Activated T-cell treated with anti-CD3 and anti-CD28 coated beads, Interleukin-2, amount 50 U/mL, for 48 hours (primary cell): Measurements from ENCODE around the gene WTIP.
A peak's percentile ranks its signal among the peaks of the same experiment; 100 is the strongest.
"Not testable (repeated sequence)": the region's sequence is repeated elsewhere in the genome, so short reads cannot be mapped to it uniquely, and the experiment has no call there.

Experiments used
- DNase-seq, 2 experiments: peaks; one replicate each; pipeline ENCODE4 v3.0.0-alpha.2; 2020

WTIP gene

DNA sequence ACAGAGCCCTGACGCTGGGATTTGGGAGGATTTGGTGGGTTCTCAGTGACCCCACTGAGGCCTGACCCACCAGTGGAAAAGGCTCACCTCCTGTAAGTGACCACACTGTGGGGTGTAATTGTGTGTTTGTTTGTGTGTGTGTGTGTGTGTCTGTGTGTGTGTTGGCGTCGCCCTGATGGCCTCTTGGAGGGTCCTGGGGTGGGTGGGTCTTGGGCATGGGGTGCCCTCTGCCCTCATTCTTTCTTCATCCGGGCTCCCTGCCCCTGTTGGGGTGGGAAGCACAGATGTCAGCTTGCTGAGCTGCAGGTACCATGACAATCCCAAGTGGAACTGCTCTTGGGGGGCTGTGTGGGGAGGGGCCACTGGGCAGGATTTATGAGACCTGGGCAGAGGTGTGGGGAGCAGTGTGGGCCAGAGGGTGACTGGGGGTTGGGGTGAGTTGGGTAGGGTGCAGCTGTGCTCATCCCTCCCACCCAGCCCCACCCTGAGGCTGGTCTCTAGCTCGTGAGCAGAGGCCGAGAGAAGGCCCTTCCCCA is 22.8 kb downstream of the WTIP start:
- peak in 1 of 2 experiments; percentile 0 for DNase-seq

DNA sequence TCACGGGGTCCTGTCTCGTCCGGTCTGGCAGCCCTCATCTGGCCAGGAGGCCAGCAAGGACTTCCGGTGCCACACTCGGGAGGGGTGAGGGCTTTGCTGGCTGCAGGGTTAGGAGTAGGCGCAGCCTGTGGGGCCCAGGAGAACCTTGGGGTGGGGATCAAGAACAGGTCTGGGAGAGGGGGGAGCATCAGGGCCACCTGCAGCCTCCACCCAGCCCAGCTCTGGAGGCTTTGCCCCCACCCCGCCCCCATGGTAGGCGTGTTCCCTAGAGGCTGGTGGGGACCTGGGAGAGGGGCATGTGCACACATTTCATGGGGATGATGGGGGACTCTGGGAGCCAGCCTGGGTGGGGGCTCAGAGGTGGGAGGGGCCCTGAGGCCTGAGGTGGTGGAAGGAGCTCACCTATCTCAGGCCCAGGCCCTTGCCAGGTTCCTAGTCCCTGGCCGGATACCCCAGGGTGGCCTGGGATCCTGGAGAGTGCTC is 23.3 kb downstream of the WTIP start:
- peak; percentile 5 to 12 for DNase-seq

DNA sequence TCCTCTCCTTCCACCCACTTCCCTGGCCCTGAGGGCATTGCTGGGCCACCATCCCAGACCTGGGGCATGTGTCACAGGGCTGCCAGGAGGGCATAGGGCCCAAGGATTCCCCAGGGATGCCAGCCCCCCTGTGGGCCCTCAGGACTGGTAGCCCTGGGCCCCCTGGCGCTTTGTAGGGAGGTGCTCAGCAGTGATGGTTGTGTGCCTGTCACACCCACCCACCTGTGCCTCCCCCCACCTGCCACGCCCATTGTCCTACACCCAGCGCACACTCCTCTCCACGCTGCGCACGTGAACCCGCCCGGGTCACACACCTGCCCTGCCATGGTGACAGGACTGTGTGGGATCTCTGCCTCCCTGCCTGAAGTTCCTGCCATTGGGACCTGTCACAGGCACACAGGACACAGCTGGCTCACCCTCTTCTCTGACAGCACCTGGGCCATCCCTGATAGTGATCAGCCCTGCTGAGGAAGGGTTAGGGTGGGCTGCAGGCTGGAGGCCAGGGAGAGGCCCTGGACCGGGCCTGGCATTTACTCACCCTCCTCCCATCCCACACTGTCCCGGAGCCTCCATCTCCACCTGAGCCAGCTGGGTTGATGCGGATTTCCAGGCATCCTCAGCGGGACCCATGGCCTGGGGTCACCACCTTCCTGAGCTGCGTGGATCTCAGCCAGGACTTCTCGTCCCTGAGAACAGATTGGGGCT is 23.9 kb downstream of the WTIP start:
- peak in 1 of 2 experiments; percentile 9 for DNase-seq

DNA sequence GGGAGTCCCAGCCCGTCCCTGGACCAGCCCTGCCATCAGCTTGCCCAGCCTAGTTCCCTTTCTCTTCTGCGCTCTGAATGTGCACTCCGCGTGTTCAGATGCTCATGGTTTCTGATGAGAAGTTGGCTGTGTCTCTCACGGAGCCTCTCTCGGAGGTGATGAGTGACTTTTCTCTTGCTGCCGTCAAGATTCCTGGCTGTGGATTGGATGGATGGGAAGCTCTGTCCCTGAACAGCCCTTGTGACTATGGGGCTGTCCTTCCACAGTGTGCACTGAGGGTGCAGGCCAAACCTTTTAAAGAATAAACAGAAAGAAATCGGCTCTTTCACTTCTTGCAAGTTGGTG is 24.4 kb downstream of the WTIP start:
- DNase-seq: no peak

DNA sequence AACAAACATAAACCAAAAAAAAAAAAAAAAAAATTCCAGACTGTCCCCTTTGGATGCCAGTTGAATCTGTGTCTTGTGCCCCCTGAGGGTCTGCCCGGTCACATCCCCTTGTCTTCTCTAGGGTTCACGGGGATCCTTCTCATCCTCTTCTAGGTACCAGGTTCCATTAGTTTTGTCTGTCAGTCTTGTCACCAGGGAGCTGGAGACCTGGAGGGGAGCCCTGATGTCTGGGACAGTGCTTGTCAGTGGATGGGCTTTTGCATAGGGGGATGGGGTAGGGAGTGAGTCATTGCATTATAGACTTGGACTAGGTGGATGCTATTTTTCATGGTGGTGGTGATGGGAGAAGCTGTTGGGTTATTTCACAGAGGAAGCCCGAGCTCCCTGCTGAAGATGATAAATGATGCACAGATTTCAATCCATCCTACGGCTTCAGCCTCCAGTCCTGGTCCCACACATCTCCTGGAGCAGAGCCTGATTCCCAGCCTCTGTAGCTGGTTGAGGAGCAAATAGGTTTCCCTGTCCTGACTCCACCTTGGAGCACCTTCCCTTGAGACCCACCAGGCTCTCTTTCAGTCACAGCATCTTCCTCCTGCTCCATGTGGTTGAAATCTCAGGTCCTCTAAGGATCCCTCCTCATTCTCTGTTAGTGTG is 26.0 kb downstream of the WTIP start:
- DNase-seq: peak in 1 of 2 experiments; percentile 7

DNA sequence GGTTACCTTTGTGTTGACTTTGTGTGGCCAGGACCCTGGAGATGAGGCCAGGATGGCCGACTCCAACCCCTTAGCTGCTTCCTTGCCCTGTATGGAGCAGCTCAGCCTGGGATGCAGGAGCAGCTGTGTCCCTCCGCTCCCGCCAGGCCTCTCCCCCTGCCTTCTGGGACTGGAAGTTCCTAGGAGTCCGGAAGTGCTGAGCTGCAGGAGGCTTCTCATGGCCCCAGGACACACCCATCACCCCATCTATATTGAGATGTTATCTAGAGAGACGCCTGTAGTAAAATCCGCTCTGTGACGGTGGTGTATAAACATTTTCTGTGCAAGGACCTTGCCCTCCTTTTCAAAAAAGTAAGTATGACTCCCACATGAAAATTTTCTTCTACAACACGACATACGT is 27.0 kb downstream of the WTIP start:
- DNase-seq: no peak

DNA sequence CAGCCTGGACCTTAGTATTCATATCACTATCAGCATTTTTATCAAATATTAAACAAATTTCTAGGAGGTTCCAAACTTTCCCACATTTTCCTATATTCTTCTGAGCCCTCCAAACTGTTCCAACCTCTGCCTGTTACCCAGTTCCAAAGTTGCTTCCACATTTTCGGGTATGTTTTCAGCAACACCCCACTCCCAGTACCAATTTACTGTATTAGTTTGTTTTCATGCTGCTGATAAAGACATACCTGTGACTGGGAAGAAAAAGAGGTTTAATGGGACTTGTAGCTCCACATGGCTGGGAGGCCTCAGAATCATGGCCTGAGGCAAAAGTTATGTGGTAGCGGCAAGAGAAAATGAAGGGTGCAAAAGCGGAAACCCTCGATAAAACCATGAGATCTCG is 29.3 kb downstream of the WTIP start:
- not testable (repeated sequence) for DNase-seq

DNA sequence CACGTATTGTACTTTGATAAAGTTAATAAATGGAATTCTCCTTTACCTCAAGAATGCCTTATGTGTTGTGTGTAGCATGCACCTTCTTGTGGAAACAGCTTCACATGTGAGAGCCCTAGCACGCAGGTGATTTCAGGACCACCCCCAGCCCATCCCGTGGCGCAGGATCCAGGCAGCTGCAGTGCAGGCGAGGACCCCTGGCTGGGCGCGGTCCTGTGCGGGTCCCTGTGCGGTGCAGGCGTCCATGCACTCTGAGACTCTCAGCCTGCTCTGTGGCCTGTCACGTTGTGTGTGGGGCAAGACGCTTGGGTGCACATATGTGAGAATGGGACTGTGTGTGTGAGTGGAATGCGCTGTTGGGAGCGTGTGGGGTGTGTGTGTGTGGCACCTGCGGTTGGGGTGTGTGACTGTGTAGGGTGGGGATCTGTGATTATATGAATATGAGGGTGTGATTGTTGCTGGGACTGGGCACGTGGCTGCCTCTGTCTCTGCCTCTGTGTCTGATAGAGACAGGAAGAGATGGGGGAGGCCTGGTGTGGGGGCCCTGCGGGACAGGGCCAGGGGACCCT is 30.8 kb downstream of the WTIP start:
- DNase-seq: no peak

DNA sequence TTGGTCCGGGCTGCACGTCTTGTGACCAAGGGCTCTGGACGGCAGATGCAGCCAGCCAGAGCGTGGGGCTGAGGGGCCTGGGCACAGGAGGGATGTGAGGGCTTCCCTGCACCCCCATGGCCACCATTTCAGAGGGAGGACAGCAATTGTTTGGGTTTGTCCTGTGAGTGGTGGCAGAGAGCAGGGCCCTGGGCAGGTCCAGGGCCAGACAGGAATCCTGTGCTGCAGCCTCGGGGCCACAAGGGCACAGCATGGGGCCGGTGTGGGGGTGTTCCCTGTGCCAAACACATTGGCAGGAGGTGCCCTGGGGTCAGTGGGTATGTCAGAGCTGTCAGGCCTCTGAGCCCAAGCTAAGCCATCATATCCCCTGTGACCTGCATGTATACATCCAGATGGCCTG is 32.2 kb downstream of the WTIP start:
- no peak for DNase-seq

DNA sequence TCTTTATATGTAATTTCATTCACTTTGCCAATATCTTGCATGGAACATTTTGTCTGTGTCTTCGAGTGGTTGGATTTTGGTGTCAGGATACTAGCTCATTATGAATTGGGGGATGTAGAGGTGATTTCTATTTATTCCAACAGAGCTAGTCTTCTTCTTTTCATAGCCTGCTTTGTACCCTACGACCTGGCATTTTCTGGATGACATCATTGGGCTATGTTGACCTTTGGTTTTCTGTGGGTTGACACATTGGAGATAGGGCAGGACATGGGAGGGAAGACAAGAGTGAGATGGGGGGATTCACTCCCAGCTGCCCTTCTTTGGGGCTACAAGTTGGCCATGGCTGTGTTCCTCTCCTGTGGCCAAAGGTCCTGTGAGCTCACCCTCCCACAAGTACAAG is 38.0 kb downstream of the WTIP start:
- no peak for DNase-seq

DNA sequence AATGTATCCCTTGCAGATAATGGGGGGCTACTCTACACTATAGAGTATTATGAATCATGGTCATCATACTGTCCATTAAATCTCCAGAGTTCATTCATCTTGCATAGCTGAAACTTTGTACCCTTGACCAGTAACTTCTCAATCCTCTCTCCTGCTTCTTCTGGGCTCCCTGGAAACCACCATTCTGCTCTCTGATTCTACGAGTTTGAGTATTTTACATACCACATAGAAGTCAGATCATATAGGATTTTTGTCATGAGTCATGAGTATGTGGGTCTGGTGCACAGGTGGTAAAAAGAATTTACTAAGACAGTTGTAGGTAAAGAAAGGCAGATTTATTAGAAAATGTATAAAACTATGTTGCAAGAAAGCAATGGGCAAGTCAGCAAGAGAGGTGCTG is 41.9 kb downstream of the WTIP start:
- DNase-seq: no peak

DNA sequence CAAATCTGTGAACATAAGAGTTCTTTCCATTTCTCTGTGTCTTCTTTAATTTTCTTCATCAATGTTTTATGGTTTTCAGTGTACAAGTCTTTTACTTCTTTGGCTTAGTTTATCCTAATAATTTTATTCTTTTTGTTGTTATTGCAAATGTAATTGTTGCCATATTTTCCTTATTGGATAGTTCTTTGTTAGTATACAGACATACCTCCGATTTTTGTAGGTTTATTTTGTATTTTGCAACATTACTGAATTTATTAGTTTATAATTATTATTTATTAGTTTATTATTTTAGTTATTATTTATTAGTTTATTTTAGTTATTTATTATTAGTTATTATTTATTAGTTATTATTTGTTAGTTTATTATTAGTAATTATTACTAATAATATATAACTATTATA is 43.4 kb downstream of the WTIP start:
- no peak for DNase-seq

DNA sequence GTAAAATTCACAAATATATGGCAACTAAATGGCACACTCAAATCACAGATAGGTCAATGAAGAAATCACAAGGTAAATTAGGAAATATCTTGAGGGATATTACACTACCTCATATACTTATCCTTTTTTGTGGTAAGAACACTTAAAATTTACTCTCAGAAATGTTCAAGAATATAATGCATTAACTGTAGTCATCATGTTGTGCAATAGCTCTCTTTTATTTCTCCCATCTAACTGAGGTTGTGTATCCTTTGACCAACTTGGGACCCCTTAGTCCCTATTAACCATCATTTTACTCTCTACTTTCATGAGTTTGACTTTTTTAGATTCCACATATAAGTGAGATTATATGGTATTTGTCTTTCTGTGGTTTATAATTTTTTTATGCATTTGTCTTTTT is 52.6 kb downstream of the WTIP start:
- no peak for DNase-seq

DNA sequence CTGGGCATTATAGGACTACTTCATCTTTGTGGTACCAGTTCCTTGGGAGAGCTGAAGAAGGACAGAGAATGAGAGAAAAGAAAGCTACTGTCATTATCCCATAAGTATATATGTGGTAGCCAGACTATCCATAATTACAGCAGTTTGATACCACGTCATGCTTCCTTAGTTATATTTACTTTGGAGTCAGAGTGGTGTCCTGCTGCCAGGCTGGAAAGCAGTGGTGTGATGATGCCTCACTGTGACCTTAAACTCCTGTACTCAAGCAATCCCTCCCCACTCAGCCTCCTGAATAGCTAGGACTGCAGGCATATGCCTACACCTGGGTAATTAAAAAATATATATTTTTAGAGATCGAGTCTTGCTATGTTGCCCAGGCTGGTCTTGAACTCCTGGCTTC is 57.8 kb downstream of the WTIP start:
- no peak for DNase-seq

DNA sequence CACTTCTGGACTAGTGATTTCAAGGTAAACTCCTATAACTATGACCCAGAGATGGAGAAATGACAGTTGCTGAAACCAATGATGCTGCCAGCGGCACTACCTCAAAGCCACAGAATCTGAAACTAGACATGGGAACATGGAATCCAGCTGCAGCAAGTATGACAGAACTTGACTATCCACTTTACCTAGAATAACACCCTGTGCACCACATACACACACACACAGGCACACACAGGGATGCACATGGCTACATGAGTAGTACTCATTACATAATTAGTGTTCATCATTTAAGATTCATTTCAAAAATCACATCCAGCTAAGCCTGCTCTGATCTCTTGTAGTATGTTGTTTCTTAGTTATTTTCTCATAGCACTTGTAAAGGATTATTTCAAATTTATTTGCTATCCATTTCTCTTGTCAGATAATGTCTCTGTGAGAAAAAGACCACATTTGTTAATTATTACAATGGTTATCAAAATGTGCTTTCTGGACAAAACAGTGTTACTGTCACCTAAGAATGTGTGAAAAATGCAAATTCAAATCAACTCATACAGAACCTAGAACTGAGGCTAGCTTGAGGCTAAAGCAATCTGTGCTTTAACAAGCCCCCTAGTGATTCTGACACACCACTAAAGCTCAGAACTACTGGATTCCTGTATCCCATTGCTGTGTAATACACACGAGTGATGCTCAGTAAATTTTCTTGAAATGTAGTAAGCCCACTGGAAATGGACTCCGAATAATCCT is 59.4 kb downstream of the WTIP start:
- DNase-seq: no peak

DNA sequence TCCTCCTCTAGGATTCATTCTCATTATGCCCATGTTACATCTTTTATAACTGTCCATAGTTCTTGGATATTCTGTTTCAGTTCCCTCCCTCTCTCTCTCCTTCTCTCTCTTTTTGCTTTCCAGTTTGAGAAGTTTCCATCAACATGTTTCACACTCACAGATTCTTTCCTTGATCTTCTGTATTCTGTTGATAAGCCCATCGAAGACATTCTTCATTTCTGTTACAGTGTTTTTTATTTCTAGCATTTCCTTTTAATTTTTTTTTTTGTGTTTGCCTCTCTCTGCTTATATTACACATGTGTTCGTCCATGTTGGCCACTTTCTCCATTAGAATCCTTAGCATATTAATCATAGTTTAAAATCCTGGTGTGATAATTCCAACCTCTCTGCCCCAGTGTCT is 68.3 kb downstream of the WTIP start:
- no peak for DNase-seq

DNA sequence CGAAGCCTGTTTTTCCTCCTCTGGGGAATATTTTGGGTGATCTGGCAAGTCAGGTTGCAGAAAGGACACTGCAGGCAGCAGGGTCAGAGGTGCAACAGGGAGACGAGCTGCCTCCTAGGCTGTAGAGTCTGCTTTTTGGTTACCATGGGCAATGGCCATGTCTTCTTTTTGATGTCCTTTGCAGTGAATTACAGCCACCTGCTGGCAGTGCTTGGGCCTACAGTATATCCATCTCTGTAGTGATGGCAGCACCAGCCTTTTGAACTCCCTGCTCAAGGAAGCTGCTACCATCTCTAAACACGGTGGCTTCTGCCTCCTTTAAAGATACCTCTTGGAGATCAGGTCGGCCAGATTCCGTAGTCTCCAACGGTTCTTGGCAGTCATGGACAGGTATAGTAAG is 73.9 kb downstream of the WTIP start:
- DNase-seq: no peak

DNA sequence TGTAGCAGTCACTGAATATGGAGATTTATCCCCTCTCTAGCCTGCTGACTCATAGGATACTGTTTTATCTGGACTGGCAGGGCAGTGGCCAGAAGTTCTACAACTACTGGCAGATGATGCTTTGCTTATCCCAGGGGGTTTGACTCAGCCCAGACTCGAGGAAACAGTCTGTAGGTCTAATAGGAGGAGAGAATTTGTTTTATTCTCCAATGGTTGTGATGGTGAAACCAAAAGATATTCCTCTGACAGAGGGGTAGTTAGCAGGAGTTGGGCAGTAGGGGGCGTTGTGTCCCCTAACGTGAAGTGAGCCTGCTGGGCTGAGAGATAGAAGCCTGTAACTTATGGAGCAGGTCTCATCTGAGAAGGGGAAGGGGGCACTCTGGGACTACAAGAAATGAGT is 74.9 kb downstream of the WTIP start:
- peak; percentile 28 to 39 for DNase-seq

DNA sequence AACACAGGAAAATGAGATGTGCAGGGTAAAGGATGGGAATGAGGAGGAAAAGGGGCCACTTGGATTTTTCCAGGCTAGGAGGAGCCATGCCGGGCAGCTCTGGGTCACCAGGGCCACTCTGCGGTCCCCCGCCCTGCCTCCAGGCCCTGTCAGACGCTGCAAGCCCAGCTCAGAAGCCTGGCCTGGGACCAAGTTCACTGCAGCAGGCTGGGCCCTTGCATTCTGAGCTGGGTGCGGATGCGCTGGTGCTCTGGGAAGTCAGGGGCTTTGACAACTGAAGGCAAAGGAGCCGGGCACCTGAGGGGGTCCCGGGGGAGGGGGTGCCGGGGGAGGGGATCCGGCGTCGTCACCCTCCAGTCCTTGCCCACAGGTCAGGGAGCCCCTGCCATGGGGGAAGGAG is 77.5 kb downstream of the WTIP start:
- DNase-seq: no peak

DNA sequence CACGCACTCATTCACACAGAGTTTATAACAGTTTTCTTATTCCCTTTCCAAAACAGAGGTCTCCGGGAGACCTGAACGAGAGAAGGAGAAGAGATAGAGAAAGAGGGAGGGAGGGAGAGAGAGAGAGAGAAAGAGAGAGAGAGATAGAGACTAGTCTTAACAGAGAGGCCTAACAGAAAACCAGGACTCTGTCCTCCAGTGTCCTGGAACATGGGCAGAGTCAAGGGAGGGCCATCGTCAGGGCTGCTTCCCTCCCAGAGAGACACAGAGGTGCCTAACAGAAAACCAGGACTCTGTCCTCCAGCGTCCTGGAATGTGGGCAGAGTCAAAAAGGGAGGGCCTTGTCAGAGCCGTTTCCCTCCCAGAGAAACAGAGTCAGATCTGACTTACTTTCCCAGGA is 78.7 kb downstream of the WTIP start:
- DNase-seq: no peak
